ENCODE data around the gene ARFRP1. TPM values are rescaled to one million over a fixed set of nuclear protein-coding genes. Genes with fewer than 3 reads are reported as not detected.

Gene ARFRP1
- total and polyA plus RNA-seq, 10 donors = 36.7 to 118 (median 67.3) TPM

GRCh38 chr20:63701329-63702035, 6.3 kb downstream of the ARFRP1 start:
- peak overlapping the region in 6 of 8 donors; percentile 20 to 77 (median 34) for H3K27ac ChIP-seq
- H3K27me3 ChIP-seq (replicated peaks in 1 of 7) = peaks cover 0 to 6% (median 0%) of the 10 kb centered on the region in 7 donors
- no peak overlapping the region for H3K4me3 ChIP-seq
- no peaks in the 10 kb centered on the region for H3K9me3 ChIP-seq
- TF ChIP-seq POLR2AphosphoS5 (IDR thresholded peaks at IDR 0.05) (peak; percentile 11 to 69 (median 38)), POLR2A (IDR thresholded peaks at IDR 0.05) (no peak)
- 71 to 85% (median 79%) methylated on average over 7 to 14 of the region's 14 CpGs for WGBS, 5 donors
- H3K36me3 ChIP-seq = peaks cover 0 to 86% (median 40%) of the 10 kb centered on the region in 6 donors
- DNase-seq = peak; percentile 72
- intact Hi-C loops (cut with DNase I; ENCODE audit: low total_unique reads) = loop anchor here (10.0 kb wide), 1 partner anchor 163 kb away; the partner anchor contains the start of genes ABHD16B and TPD52L2
- peaks cover 31 to 94% (median 68%) of the 10 kb centered on the region in 6 donors for H3K4me1 ChIP-seq

- intact Hi-C loops (cut with DNase I; ENCODE audit: low total_unique reads) = loop anchor here (10.0 kb wide), 1 partner anchor 164 kb away; the partner anchor contains the start of genes ABHD16B and TPD52L2
- H3K27ac ChIP-seq = peak overlapping the region in 4 of 8 donors; percentile 21 to 77 (median 55)
- peaks cover 0 to 7% (median 0%) of the 10 kb centered on the region in 7 donors for H3K27me3 ChIP-seq (replicated peaks in 1 of 7)
- TF ChIP-seq POLR2AphosphoS5 (IDR thresholded peaks at IDR 0.05) (no peak), POLR2A (IDR thresholded peaks at IDR 0.05) (no peak)
- TF ChIP-seq, protein P1, sequence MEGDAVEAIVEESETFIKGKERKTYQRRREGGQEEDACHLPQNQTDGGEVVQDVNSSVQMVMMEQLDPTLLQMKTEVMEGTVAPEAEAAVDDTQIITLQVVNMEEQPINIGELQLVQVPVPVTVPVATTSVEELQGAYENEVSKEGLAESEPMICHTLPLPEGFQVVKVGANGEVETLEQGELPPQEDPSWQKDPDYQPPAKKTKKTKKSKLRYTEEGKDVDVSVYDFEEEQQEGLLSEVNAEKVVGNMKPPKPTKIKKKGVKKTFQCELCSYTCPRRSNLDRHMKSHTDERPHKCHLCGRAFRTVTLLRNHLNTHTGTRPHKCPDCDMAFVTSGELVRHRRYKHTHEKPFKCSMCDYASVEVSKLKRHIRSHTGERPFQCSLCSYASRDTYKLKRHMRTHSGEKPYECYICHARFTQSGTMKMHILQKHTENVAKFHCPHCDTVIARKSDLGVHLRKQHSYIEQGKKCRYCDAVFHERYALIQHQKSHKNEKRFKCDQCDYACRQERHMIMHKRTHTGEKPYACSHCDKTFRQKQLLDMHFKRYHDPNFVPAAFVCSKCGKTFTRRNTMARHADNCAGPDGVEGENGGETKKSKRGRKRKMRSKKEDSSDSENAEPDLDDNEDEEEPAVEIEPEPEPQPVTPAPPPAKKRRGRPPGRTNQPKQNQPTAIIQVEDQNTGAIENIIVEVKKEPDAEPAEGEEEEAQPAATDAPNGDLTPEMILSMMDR (IDR thresholded peaks at IDR 0.05 in 8 of 11, conservative IDR thresholded peaks at IDR 0.05 in 3 of 11) = no peak
- peak; percentile 56 for DNase-seq
- H3K4me1 ChIP-seq = peaks cover 31 to 94% (median 68%) of the 10 kb centered on the region in 6 donors
- no peaks in the 10 kb centered on the region for H3K9me3 ChIP-seq
- H3K4me3 ChIP-seq = no peak overlapping the region
- 75 to 86% (median 81%) methylated on average over 3 to 5 of the region's 5 CpGs for WGBS, 5 donors
- H3K36me3 ChIP-seq = peaks cover 0 to 83% (median 35%) of the 10 kb centered on the region in 6 donors
Observed at GRCh38 chr20:63701051-63701328, 6.8 kb downstream of the ARFRP1 start.

DNA sequence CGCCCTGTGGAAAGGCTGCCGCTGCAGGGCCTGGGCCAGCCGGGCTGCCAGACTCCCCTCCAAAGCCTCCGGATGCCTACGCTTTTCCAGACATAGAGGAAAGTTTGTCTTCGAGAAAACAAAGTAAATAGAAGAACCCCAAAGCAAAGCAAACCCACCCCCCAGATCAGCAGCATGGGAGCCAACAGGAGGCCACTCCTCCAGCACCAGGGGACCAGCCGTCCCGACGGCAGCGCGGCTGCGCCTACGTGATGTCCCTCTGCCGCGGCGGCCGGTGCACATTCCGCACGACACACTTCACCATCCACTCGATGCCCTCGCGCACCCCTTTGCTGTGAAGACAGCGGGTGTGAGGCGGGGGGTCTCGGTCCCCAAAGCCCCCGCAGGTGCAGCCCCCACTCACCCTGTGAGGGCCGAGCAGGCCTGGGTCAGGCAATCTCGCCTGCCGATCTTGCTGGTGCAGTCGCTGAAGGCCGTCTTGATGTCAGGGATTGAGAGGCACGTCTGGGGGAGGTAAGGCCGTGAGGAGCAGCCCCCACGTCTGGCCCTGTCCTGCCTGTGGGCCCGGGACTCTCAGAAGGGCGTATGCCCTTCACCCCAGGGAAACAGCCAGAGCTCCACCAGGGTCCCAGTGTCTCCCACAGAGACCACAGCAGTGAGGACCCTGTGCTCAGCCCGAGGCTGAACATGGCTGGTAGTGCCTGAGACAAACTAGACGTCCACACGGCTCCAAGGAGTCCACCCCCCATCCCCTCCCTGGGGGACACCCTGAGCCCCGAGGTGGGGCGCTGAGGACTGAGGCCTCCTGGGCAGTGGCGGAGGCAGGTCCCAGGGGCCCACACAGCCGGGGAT, 7.4 kb downstream of the ARFRP1 start:
- H3K36me3 ChIP-seq = peaks cover 0 to 83% (median 30%) of the 10 kb centered on the region in 6 donors
- DNase-seq = peak; percentile 69
- WGBS, 5 donors = 86 to 91% (median 89%) methylated on average over 32 to 43 of the region's 43 CpGs
- H3K27me3 ChIP-seq (replicated peaks in 1 of 7) = peaks cover 0 to 7% (median 0%) of the 10 kb centered on the region in 7 donors
- intact Hi-C loops (cut with DNase I; ENCODE audit: low total_unique reads) = loop anchor here (10.0 kb wide), 1 partner anchor 164 kb away; the partner anchor contains the start of genes ABHD16B and TPD52L2
- no peaks in the 10 kb centered on the region for H3K9me3 ChIP-seq
- H3K4me3 ChIP-seq = no peak overlapping the region
- peaks cover 30 to 93% (median 67%) of the 10 kb centered on the region in 6 donors for H3K4me1 ChIP-seq
- TF ChIP-seq, protein P1 (IDR thresholded peaks at IDR 0.05 in 8 of 11, conservative IDR thresholded peaks at IDR 0.05 in 3 of 11) = no peak
- TF ChIP-seq POLR2AphosphoS5 (IDR thresholded peaks at IDR 0.05) = peak in 2 of 3 donors; percentile 46 to 72
- H3K27ac ChIP-seq = peak overlapping the region in 7 of 8 donors; percentile 7 to 77 (median 71)

DNA sequence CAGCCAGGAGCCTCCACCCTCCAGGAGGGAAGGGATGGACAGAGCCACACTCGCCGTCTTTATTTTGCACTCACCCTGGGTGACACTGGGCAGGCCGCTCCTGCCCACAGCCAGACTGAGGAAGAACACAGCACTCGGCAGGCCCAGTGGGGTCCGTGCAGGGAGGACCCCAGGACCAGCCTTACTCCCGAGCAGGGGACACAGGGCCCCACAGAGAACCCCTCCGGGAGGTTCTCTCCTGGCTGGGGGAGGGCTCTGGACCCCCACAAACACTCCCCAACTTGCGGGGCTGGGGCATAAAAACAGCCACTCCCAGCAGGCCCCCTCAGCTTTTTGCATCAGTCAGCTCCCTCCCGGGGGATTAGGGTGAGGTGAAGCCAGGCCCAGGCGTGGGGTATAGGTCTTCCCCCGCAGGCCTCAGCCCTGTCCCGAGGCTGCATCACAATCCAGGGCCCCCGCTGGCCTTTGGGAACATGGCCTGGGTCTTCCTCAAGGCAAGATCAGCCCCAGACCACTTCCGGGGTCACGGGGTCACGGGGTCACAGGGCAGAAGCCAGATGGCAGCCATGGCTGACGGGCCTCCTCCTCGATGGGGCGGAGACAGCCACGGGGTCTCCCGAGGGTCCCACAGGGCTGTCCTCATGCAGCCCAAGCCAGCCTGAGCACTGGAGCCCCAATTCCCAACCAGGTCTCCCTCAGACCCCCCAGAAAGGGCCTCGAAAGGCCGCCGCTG, 8.1 kb downstream of the ARFRP1 start:
- TF ChIP-seq POLR2AphosphoS5 (IDR thresholded peaks at IDR 0.05) (peak in 2 of 3 donors; percentile 17 to 41), POLR2A (IDR thresholded peaks at IDR 0.05) (no peak)
- TF ChIP-seq, protein P1 (IDR thresholded peaks at IDR 0.05 in 8 of 11, conservative IDR thresholded peaks at IDR 0.05 in 3 of 11) = no peak
- H3K9me3 ChIP-seq = no peaks in the 10 kb centered on the region

More for the DNA sequence above, 8.1 kb downstream of the ARFRP1 start:
- Histone ChIP-seq H3K36me3 (peaks cover 0 to 83% (median 22%) of the 10 kb centered on the region in 6 donors), H3K27me3 (replicated peaks in 1 of 7) (peaks cover 0 to 7% (median 0%) of the 10 kb centered on the region in 7 donors), H3K4me1 (peaks cover 30 to 85% (median 61%) of the 10 kb centered on the region in 6 donors), H3K4me3 (no peak overlapping the region), H3K27ac (peak overlapping the region; percentile 27 to 77 (median 70))
- 80 to 87% (median 82%) methylated on average over 14 to 24 of the region's 24 CpGs for WGBS, 5 donors
- intact Hi-C loops (cut with DNase I; ENCODE audit: low total_unique reads) = loop anchor here (10.0 kb wide), 1 partner anchor 165 kb away; the partner anchor contains the start of genes ABHD16B and TPD52L2
- DNase-seq = peak; percentile 70

Measured in spleen (tissue), 11 donors.